OCI-LY7 (cell line): ENCODE data around the gene OTUD5.

ENCODE experiments used
- CTCF ChIP-seq: fragments of 200-600 bp; sonication (generic); conservative IDR thresholded peaks from 2 replicates; pipeline ENCODE4 v1.5.1; 2014; ENCODE audit warnings: mild to moderate bottlenecking, antibody characterized with exemption, low read length, moderate library complexity, mixed read lengths
- EZH2phosphoT487 ChIP-seq: fragments of 200-600 bp; sonication (generic); IDR thresholded peaks from 2 replicates; pipeline ENCODE4 v1.6.1; 2018; ENCODE audit warnings: low read depth, borderline replicate concordance, mild to moderate bottlenecking, mixed run types, antibody characterized with exemption, low read length, moderate library complexity, mixed read lengths

DNA sequence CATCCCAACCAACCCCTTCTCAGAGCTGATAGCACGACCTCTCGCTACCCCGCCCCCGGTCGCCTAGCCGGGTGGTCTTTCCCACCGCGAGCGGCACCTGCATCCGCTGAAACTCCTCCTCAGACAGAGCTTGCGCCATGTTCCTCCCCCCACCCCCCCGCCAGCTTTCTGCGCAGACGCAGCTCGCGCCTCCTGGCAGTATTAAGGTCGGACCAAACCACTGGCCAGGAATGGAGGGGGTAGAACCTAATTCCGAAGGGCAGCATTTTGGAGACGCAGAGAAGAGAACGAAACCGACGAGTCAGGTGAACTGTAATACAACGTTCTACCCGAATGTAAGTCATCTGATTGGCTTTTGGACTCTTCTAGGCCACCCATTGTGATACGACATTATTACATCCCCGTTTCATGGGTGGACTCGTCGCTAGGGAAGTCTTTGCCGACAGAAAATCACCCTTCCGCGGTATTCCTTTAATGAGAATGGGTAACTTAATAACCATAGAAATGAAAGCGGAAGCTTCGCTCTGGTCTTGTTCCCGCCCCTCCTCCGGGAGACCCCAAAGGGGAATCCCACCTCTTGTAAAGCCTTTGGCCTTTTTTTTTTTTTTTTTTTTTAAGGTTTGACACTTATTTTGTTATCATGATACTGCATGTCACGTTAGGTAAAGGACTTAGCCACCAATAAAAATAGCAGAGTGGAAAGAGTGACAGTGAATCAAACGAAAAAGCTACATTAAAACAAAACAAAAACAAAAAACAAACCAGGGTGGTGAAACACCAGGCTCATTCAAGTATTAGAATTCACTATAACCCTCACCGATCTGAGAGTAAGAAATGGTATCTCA, 44.9 kb upstream of the OTUD5 start, which contains the start of gene GRIPAP1:
- TF ChIP-seq CTCF (no peak), EZH2phosphoT487 (no peak)
